NCI-H524 treated with DMSO at 0.1 percent for 48 hours (cell line): ENCODE measurements around the gene MAPK7.

ENCODE experiments used
- DNase-seq: peaks from one replicate; lab custom pipeline; 2025; lab: John Stamatoyannopoulos, UW

Gene MAPK7

DNA sequence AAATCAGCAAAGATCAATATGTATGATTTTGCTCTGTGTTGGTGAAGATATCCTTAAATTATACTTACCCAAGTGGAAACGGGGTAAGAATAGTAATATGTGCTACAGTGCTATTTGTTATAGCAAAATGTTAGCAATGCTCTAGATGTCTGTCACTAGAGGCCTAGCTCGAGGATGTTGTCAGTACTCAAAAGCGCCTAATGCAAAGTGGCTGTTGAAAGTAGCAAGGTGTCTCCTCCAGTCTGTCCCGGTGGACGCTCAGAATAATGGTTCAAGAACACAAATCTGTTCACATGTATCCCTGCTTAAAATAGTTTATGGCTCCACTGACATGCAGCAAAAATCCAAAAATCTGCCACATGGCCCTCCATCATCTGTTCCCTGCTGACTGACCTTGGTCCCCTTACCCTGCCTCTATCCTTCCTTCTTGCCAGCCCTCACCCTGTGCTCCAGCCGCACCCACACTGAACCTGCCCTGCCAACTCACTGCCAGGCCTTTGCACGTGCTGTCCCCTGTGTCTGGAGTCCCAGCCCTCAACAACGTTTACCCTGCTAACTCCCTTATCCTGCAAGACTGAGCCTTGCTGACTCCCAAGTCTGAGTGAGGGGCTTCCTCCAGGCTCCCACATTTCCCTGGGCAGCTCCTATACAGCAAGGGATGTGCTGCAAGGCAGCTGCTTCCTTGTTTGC, 23.2 kb downstream of the MAPK7 start:
- DNase-seq: no peak

DNA sequence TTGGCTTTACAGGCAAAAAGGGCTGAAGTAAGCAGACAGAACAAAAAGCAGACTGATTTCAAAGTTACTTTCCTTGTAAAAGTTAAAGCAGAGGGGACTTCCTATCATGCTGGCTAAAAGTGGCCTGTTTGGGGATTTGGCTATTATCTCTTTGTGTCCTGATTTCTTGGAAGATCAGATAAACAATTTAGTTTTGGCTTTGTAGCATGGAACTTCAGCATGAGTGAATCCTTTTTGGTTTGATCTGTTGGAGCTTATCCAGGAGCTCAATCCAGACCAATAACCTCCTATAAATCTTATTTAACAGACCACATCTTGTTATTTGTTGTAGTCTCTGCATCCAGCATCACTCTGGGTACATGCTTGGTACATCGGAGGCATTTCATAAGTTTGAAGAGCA, 23.9 kb downstream of the MAPK7 start:
- no peak for DNase-seq

DNA sequence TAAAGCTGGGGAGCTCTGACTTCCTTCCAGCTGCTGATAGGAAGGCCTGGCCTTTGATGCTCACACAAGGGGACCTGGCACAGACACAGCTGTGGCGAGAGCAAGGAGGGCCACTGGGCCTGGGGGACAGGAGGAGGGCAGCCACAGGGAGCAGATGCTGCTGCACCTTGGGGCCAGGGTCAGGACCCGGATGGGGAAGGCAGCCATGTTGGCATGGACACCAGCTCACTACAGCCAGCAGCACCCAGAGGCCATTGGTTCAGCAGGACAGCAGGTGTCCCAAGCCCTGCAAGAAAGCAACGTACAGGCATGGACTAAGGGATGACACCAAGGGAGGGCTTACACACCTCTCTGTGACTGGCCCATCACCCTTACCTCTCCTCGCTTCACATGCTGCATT, 24.7 kb downstream of the MAPK7 start:
- no peak for DNase-seq

- no peak for DNase-seq
These were observed 26.0 kb downstream of the MAPK7 start for GRCh38 chr17:19404264-19404663.

DNA sequence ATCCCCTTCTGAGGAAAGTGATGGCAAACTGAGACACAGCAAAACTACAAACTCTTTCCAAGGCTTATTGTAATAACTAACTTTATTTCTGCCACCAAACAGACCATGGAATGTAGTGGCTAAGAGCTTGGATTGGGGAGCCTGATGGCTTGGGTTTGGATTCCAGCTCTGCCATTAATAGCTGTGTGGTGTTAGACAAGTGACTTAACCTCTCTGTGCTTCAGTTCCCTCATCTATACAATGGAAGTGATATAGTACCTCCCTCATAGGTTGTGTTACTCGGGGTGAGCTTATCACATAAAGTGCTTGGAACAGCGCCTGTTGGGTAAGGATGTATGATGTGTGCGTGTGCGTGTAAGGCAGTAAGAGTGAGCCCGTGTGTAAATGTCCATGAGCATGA, 26.8 kb downstream of the MAPK7 start:
- no peak for DNase-seq

- no peak for DNase-seq
These were observed 29.5 kb downstream of the MAPK7 start for GRCh38 chr17:19407601-19408345.

- no peak for DNase-seq
These were observed 30.0 kb downstream of the MAPK7 start for GRCh38 chr17:19408346-19408710.

GRCh38 chr17:19409066-19409465, 30.8 kb downstream of the MAPK7 start:
- DNase-seq: no peak

- DNase-seq: no peak
These were observed 31.2 kb downstream of the MAPK7 start for GRCh38 chr17:19409509-19409908.

GRCh38 chr17:19410091-19410490, 31.8 kb downstream of the MAPK7 start:
- DNase-seq: no peak

DNA sequence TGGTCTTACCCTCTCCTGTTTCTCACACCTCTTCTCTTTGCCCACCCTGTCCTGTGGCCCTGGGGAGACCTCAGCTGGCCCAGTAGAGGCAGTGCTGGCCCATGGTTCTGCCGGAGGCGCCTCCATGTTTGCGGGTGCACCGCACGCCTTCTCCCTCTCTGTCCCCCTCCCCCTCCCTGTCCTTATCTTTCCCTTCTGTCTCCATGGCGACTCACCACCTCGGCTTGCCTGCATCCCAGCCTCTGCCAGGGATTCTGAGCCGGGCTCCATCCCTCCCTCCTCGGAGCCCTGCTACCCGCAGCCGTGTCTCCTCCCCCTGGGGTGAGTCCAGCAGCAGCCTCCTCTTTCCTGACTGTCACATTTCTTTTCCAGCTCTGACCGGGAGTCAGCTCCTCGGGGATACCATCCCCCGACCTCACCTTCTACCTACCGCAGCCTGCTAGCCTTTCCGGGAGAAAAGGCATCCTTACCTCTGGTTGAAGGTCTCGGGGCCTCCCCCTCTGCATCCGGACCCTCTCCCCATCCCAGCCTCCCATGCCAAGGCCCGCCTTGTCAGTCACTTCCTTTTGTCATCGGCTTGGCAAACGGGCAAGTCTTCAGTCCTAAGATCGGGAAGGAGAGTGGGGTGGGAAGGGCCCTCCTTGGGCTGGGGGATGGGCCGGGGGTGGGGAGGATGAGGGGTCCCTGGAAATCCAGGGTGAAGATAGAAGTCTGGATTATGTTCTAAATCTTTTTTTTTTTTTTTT, 32.8 kb downstream of the MAPK7 start, which contains the start of gene RNF112:
Gene RNF112, plus strand, starts transcription at position 358 of the 746 bp plus-strand sequence. Its CDS starts 177 bp downstream, at position 535.
- no peak for DNase-seq

DNA sequence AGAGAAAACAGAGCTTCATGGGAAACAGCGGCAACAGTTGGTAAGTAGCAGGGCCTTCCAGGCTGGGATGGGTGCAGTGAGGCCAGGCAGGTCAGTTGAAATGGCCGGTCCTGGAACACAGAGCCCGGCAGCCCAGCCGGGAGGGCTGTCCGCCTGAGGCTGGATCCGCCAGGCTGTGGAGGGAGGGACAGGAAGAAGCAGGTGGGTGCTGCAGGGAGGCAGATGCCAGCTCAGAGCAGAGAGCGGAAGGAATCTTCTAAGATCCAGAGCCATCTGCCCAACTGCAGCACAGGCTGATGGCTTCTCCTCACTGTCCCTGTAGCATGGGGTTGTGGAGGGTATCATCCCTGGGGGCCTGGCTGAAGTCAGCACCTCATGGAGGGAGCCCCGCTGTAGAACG, 33.3 kb downstream of the MAPK7 start:
- DNase-seq: peak; percentile 65

GRCh38 chr17:19412510-19412909, 34.2 kb downstream of the MAPK7 start:
- DNase-seq: no peak

GRCh38 chr17:19412984-19413383, 34.7 kb downstream of the MAPK7 start:
- no peak for DNase-seq

DNA sequence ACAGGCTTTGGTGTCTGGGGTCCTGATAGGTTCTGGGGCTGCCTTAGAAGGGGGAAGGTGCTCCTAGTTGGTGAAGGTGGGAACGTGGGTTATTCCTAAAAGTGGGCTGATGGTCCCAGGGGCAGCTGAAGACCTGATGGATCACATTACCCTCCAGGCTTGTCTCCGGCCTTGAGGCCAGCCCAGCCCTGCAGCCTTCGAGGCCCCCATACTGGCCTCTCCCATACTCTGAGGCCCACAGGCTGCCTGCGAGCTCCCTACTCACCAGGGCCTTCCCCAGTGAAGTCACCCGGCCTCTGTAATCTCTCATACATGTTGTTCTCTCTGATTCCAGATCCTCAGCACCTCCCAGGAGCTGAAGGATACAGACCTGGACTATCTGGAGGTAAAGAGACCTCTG, 35.5 kb downstream of the MAPK7 start:
- DNase-seq: no peak

DNA sequence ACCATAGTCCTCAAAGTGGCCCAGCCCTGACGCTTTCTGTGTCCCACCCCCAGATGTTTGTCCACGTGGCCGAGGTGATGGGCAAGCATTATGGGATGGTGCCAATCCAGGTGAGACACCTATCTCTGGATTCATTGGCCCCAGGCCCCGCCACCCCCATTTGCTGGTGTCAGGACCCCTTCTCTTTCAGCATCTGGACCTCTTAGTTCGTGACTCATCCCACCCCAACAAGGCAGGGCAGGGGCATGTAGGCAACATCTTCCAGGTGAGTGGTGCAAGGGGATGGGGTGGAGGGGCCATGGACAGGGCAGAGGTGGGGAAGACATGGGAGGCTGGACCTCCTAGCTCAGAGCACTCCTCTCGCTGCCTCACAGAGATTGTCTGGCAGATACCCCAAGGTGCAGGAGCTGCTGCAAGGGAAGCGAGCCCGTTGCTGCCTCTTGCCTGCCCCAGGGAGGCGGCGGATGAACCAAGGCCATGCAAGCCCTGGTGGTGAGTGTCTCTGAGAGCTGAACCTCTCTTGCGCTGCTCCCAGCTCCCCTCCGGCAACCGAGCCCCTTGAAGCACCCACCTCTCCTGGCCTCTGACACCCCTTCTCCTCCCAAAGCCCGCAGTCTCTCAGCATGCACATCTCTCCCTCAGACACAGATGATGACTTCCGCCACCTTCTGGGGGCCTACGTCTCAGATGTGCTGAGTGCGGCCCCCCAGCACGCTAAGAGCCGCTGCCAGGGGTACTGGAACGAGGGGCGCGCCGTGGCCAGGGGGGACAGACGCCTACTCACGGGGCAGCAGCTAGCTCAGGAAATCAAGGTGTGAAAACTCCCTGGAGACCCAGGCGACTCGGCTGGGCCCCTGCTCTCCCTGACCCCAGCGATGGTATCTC, 36.3 kb downstream of the MAPK7 start:
- no peak for DNase-seq

GRCh38 chr17:19415311-19415710, 37.0 kb downstream of the MAPK7 start:
- no peak for DNase-seq

DNA sequence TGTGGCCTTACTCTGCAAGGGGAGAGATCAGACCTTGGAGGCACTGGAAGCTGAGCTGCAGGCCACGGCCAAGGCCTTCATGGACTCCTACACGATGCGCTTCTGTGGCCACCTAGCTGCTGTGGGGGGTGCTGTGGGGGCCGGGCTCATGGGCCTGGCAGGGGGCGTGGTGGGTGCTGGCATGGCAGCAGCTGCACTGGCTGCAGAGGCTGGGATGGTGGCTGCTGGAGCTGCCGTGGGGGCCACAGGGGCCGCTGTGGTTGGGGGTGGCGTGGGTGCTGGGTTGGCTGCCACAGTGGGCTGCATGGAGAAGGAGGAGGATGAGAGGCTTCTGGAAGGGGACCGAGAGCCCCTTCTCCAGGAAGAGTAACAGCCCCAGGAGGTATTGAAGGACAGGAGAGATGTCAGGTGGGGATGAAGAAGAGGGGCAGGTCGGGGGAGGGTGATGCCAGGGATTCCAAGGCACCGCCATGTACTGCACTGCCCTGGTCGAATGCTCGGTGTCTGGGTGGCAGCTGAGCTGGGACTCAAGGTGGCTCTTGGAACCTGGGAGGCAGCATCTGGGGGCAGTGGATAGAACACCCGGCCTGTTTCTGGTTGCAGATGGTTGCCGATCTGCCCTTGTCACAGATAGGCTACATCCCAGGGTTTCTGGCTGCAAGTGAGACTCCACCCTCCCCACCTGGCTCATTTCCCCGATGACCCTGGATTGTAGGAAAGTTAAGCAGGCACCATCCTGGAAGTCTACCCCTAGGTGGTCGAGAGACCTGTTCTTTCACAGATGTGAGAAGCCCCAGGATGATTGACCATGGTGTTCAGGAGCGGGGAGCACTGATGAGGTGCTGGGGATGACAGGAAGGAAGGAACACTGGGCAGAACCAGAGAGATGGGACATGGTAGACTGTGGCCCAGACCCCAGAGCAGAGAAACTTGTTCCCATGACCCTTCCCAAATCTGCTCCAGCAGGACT, 37.8 kb downstream of the MAPK7 start:
- no peak for DNase-seq

- no peak for DNase-seq
These were observed 39.3 kb downstream of the MAPK7 start for GRCh38 chr17:19417611-19418010.

DNA sequence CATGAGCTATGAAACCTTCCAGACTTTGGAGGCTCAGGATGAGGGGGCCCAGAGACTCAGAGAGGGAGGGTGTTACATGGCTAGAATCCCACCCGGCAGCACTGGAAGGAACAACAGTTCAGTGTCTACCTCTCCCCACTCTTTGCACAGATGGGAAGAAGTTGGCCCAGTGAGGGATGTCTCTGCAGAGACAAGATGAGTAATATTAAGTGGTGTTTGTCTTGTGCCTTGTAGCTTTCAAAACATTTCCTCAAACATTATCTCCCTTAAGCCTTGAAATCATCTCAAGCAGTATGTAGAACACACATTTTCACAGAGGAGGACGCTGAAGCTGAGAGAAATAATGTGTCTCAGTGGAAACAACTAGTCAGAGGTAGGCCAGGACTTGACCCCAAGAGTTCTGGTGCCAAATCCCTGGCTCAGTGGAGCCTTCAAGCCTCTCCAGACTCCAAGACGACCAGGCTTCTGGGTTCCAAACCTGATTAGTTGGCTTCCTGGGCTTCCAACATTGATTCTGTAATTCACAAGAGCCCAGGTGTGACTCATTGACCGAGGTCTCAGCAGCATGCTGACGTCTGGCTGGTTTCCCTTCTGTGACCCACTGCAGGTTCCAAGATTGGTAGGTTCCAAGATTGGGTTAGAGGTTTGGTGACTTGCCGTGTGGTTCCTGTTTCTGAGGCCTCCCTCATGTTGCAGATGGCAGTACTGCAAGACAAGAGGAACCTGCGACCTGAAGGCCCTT, 40.1 kb downstream of the MAPK7 start:
- no peak for DNase-seq
